Hepatocyte (in vitro differentiated cells): ENCODE results near the gene AMBN.

Experiments used
- EZH2 ChIP-seq: fragments of 200-600 bp; sonication (generic); IDR thresholded peaks from 2 replicates; pipeline ENCODE4 v1.6.1; 2016; ENCODE audit warnings: antibody characterized with exemption, mild to moderate bottlenecking, borderline replicate concordance
- TF ChIP-seq, protein P1 (sequence below): fragments of 200-600 bp; sonication (generic); IDR thresholded peaks from 2 replicates; pipeline ENCODE4 v1.5.1; 2016; ENCODE audit warnings: antibody characterized with exemption, mild to moderate bottlenecking; ENCODE audit not compliant: poor library complexity

- no peak for TF ChIP-seq EZH2
- TF ChIP-seq, protein P1, sequence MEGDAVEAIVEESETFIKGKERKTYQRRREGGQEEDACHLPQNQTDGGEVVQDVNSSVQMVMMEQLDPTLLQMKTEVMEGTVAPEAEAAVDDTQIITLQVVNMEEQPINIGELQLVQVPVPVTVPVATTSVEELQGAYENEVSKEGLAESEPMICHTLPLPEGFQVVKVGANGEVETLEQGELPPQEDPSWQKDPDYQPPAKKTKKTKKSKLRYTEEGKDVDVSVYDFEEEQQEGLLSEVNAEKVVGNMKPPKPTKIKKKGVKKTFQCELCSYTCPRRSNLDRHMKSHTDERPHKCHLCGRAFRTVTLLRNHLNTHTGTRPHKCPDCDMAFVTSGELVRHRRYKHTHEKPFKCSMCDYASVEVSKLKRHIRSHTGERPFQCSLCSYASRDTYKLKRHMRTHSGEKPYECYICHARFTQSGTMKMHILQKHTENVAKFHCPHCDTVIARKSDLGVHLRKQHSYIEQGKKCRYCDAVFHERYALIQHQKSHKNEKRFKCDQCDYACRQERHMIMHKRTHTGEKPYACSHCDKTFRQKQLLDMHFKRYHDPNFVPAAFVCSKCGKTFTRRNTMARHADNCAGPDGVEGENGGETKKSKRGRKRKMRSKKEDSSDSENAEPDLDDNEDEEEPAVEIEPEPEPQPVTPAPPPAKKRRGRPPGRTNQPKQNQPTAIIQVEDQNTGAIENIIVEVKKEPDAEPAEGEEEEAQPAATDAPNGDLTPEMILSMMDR, result no peak
Observed at GRCh38 chr4:70613306-70614183, 21.5 kb downstream of the AMBN start.
